COLO668 (cell line): ENCODE data around the gene LSM10.
A peak's percentile ranks its signal among the peaks of the same experiment; 100 is the strongest.

Experiments
- DNase-seq: peaks from one replicate; lab custom pipeline; 2025; ENCODE audit not compliant: unreplicated experiment; lab: John Stamatoyannopoulos, UW

LSM10 gene

GRCh38 chr1:36411674-36412648 is 14.3 kb upstream of the LSM10 start:
- DNase-seq: peak; percentile 25

- no peak for DNase-seq
Measured at GRCh38 chr1:36408479-36408878, 10.8 kb upstream of the LSM10 start.

GRCh38 chr1:36406440-36406839 is 8.7 kb upstream of the LSM10 start:
- DNase-seq: no peak

- no peak for DNase-seq
Measured at GRCh38 chr1:36402504-36402890, 4.8 kb upstream of the LSM10 start.

- no peak for DNase-seq
Measured at GRCh38 chr1:36401602-36402503, 4.1 kb upstream of the LSM10 start.

- no peak for DNase-seq
Measured at GRCh38 chr1:36400825-36401601, 3.3 kb upstream of the LSM10 start.

GRCh38 chr1:36400514-36400824 is 2.8 kb upstream of the LSM10 start:
- DNase-seq: no peak

- DNase-seq: no peak
Measured at GRCh38 chr1:36398370-36398977, 766 bp upstream of the LSM10 start.

- no peak for DNase-seq
Measured at GRCh38 chr1:36397083-36397377, 678 bp downstream of the LSM10 start.

GRCh38 chr1:36396359-36396758 is 1.3 kb downstream of the LSM10 start:
- no peak for DNase-seq

GRCh38 chr1:36393686-36394085 is 4.0 kb downstream of the LSM10 start:
- no peak for DNase-seq

- no peak for DNase-seq
Measured at GRCh38 chr1:36392836-36393235, 4.9 kb downstream of the LSM10 start.

GRCh38 chr1:36391271-36391670 is 6.4 kb downstream of the LSM10 start:
- DNase-seq: no peak

GRCh38 chr1:36390411-36390810 is 7.3 kb downstream of the LSM10 start:
- no peak for DNase-seq

GRCh38 chr1:36389999-36390398 is 7.7 kb downstream of the LSM10 start:
- no peak for DNase-seq

GRCh38 chr1:36389261-36389660 is 8.4 kb downstream of the LSM10 start:
- DNase-seq: no peak

- no peak for DNase-seq
Measured at GRCh38 chr1:36387141-36387949, 10.4 kb downstream of the LSM10 start.

GRCh38 chr1:36386265-36387140 is 11.2 kb downstream of the LSM10 start:
- peak; percentile 85 for DNase-seq
